Suprapubic skin (tissue), 4 donors: ENCODE measurements around the gene SLC25A19.

Experiments used
- POLR2A ChIP-seq, 2 donors: fragments of 450-650 bp; IDR thresholded peaks; one replicate each; pipeline ENCODE4 v1.6.1; 2017; ENCODE audit warnings: antibody characterized with exemption in 2 of 2, mild to moderate bottlenecking in 2 of 2, moderate library complexity in 2 of 2
- POLR2AphosphoS5 ChIP-seq, 3 donors: sonication (generic); formaldehyde crosslinking; IDR thresholded peaks; one replicate each; pipeline ENCODE4 v1.6.1; 2017; ENCODE audit warnings: antibody characterized with exemption in 3 of 3
- TF ChIP-seq, protein P1 (sequence below), 2 donors: fragments of 200-600 bp in 1 of 2; fragments of 450-650 bp in 1 of 2; sonication (generic) in 1 of 2; IDR thresholded peaks; one replicate each; pipeline ENCODE4 v1.5.1; 2016 to 2019; ENCODE audit warnings: antibody characterized with exemption in 2 of 2, mild to moderate bottlenecking in 1 of 2, moderate library complexity in 1 of 2

GRCh38 chr17:75325827-75326225, 36.6 kb upstream of the SLC25A19 start:
- TF ChIP-seq, protein P1, sequence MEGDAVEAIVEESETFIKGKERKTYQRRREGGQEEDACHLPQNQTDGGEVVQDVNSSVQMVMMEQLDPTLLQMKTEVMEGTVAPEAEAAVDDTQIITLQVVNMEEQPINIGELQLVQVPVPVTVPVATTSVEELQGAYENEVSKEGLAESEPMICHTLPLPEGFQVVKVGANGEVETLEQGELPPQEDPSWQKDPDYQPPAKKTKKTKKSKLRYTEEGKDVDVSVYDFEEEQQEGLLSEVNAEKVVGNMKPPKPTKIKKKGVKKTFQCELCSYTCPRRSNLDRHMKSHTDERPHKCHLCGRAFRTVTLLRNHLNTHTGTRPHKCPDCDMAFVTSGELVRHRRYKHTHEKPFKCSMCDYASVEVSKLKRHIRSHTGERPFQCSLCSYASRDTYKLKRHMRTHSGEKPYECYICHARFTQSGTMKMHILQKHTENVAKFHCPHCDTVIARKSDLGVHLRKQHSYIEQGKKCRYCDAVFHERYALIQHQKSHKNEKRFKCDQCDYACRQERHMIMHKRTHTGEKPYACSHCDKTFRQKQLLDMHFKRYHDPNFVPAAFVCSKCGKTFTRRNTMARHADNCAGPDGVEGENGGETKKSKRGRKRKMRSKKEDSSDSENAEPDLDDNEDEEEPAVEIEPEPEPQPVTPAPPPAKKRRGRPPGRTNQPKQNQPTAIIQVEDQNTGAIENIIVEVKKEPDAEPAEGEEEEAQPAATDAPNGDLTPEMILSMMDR (IDR thresholded peaks at IDR 0.05) = no peak
- TF ChIP-seq POLR2AphosphoS5 (IDR thresholded peaks at IDR 0.05) (no peak), POLR2A (IDR thresholded peaks at IDR 0.05) (no peak)
